Measurements from ENCODE around the gene HOXA11.
A peak's percentile ranks its signal among the peaks of the same experiment; 100 is the strongest.

The HOXA11 gene

GRCh38 chr7:27169658-27170425 is 15.2 kb downstream of the HOXA11 start:
- DNase-seq (ENCODE audit: low read depth), result no peak

DNA sequence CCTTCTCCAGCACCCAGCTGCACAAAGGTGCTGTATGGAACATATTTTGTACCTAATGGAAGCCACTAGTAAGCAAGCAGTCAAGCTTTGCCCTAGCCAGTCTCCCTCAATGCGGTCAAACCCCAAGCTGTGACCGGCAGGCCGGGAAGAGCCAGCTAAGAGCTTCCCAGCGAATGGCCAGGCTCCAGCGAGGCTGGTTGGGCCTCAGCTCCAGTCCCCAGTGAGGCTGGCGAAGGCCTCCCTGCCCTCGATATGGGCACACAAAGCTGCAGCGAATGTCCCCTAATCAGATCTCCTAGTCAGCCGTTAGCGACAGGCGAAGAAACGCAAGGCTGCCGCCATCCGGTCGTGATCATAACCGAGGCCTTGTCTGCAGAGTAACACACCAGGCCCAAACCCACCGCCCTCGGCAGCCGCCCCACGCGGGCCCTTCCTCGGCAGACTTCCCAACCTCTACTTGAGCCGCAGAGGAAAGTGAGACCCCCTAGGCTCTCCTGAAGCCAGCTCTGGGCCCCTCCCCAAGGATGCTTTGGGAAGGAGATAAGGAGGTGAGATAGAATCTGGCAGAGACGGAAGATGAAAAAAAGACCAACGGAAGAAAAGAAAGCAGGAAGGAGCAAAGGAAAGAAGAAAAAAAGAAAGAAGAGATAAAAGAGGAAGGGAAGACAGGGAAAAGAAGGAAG is 16.6 kb downstream of the HOXA11 start:
- DNase-seq (ENCODE audit: low read depth), result no peak

- DNase-seq (ENCODE audit: low read depth), result no peak
Observed at GRCh38 chr7:27167916-27168264, 17.1 kb downstream of the HOXA11 start.

- DNase-seq (ENCODE audit: low read depth), result no peak
Observed at GRCh38 chr7:27166531-27167505, 18.2 kb downstream of the HOXA11 start.

- DNase-seq (ENCODE audit: low read depth), result no peak
Observed at GRCh38 chr7:27165996-27166530, 19.0 kb downstream of the HOXA11 start.

GRCh38 chr7:27165089-27165995 is 19.7 kb downstream of the HOXA11 start, which contains the start of gene HOXA9:
Gene HOXA9, minus strand, starts transcription at chr7:27165537. Its CDS starts 80 bp downstream, at chr7:27165457.
- no peak for DNase-seq (ENCODE audit: low read depth)

- DNase-seq (ENCODE audit: low read depth), result no peak
Observed at GRCh38 chr7:27164367-27165088, 20.5 kb downstream of the HOXA11 start.

- no peak for DNase-seq (ENCODE audit: low read depth)
Observed at GRCh38 chr7:27164045-27164366, 21.0 kb downstream of the HOXA11 start.

DNA sequence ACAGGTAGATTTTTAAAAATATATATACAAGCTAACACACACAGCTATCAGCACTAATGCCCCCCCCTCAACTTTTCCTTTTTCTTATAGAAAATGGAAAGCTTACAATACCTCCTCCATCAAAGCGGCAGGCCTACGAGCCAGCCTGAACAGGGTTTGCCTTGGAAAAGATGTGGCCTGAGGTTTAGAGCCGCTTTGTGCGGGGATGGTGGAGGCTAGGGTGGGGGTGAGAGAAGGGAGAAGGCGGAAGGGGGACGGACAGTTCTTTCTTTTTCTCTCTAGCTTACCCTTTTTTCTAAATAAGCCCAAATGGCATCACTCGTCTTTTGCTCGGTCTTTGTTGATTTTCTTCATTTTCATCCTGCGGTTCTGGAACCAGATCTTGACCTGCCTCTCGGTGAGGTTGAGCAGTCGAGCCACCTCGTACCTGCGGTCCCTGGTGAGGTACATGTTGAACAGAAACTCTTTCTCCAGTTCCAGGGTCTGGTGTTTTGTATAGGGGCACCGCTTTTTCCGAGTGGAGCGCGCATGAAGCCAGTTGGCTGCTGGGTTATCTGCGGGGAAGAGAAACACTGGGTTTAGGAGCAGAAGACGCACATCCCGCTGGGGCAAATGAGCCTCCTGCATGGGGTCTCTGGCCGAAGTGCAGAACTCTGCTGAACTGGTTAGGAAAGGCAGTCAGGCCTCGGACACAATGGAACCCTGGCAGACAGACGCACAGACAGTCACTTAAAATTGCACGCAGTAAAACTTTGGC is 21.6 kb downstream of the HOXA11 start:
- no peak for DNase-seq (ENCODE audit: low read depth)

DNA sequence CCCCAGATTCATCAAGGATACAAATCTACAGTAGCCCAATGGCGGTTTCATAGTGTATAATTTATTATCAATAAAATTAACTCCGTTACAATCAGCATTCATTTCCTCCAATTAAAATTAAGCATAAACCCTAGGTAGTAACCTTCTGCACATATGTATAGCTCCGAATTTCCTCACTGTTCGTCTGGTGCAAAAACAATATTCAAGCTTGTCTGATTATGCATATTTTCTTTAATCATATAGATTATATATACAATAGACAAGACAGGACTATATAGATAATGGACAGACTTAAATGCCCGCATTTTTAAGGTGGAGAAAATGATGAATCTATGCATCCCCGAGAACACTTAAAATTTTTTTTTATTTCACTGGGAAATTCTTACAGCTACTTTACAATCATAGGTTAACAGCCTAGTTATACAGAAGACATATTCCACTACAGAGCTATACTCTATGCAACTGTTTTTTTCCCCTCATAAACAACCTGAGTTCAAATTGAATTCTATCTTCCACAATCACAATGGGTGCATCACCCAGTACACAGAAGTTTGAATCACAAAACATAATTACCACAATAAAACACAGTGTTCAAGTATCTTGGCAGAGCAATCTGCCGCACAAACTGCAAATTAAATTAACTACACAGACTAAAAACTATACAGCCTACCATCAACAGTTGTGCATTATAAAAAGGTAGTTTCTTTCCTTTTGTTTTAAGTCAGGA is 22.3 kb downstream of the HOXA11 start:
- DNase-seq (ENCODE audit: low read depth), result no peak

- DNase-seq (ENCODE audit: low read depth), result no peak
Observed at GRCh38 chr7:27161721-27162560, 23.1 kb downstream of the HOXA11 start.

GRCh38 chr7:27161214-27161720 is 23.8 kb downstream of the HOXA11 start:
- no peak for DNase-seq (ENCODE audit: low read depth)

DNA sequence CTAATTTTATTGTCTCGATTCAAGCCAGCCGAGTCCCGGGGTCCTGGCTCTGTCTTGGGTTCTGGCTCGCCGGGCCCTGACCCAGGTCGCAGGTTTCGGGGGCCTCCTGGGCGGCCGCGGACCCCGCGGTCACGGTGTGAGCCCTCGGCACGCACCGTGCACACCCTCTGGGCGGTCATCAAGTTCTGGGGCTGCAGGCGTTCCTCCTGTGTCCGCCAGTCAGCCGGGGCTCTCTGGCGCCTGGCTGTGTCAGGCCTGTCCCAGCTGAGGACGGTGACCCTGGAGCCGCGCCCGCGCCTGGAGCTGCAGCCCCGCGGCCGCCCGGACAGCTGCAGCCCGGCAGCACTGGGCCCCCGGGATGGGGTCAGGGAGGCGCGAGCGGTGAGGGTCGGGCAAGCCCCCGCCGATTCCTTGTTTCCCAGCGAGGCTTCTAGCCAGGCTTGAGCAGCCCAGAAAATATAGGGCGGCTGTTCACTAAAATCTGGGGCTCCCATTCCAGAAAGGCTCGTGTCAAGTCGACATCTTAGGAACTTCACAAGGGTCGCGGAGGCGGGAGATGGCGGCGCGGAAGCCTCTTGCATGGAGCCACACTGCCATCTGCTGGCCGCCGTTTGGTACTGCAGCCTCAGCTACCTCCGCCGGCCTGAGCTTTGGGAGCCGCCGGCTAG is 24.4 kb downstream of the HOXA11 start:
- peak; percentile 91 for DNase-seq (ENCODE audit: low read depth)

- DNase-seq (ENCODE audit: low read depth), result no peak
Observed at GRCh38 chr7:27160145-27160545, 24.9 kb downstream of the HOXA11 start.

DNA sequence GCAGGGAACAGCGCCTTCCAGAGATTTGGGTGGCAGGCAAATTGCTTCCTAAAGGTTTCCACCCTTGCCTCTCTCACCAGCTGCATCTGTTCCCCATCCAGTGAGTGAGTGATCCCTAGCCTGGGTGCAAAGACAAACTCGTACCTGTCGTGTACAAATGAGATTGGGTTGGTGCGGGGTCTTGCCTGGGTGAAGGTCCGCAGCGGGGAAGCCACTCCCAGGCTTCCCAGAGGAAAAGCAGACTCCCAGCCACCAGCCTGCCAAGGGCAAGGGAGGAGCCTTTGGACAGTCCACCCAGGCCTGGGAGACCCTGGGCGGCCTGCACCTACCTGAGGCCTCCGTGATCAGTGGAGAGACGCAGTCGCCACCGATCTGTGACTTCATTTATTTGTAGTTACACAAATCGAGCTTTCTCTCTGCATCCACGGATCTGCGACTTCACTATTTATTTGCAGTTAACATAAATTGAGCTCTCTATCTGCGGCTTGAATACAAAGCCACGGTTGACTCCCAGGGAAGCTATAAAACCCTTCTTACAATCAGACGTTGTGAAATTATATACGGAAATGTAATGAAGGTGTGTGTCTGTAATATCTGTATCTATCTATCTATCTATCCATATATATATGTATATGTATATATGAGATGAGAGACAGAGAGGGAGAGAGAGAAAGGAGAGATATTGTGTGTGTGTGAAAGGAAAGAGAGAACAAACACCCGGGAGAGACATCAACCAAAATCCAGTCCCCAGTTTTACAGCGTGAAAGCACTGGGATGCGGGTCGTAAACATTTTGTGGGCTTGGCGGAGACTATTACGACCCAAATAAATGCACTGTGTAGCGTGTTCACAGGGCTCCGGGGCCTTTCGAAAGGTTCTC is 25.5 kb downstream of the HOXA11 start:
- no peak for DNase-seq (ENCODE audit: low read depth)
